SK-N-SH treated with all-trans-retinoic acid at 6 μM for 48 hours (cell line): ENCODE data around the gene TTC7B.

Experiments
- ARNTL ChIP-seq: fragments of 450-650 bp; formaldehyde crosslinking; IDR thresholded peaks from 2 replicates; pipeline ENCODE4 v1.5.0; 2020; ENCODE audit warnings: low read depth, mild to moderate bottlenecking, moderate library complexity, borderline replicate concordance
- BACH2 ChIP-seq: fragments of 250-450 bp; sonication (Bioruptor Pico); IDR thresholded peaks from 2 replicates; pipeline ENCODE4 v1.9.0; 2021; ENCODE audit warnings: mild to moderate bottlenecking, borderline replicate concordance
- CREB5 ChIP-seq: fragments of 250-450 bp; sonication (Bioruptor Pico); IDR thresholded peaks from 2 replicates; pipeline ENCODE4 v1.5.1; 2020; ENCODE audit warnings: low read depth, mild to moderate bottlenecking, moderate library complexity
- ESRRG ChIP-seq: fragments of 250-450 bp; sonication (Bioruptor Pico); IDR thresholded peaks from 2 replicates; pipeline ENCODE4 v1.6.1; 2021; ENCODE audit warnings: mild to moderate bottlenecking
- GLIS3 ChIP-seq: fragments of 250-450 bp; sonication (Bioruptor Pico); IDR thresholded peaks from 2 replicates; pipeline ENCODE4 v1.5.0; 2020; ENCODE audit warnings: mild to moderate bottlenecking, moderate library complexity
- TOX ChIP-seq: fragments of 250-450 bp; sonication (Bioruptor Pico); IDR thresholded peaks from 2 replicates; pipeline ENCODE4 v1.8.0; 2021; ENCODE audit warnings: mild to moderate bottlenecking, moderate library complexity, borderline replicate concordance
- TSHZ2 ChIP-seq: fragments of 250-450 bp; sonication (Bioruptor Pico); IDR thresholded peaks from 2 replicates; pipeline ENCODE4 v1.5.0; 2020; ENCODE audit warnings: mild to moderate bottlenecking, moderate library complexity
- ZFP3 ChIP-seq: fragments of 250-450 bp; sonication (Bioruptor Pico); IDR thresholded peaks from 2 replicates; pipeline ENCODE4 v1.5.0; 2020; ENCODE audit warnings: mild to moderate bottlenecking, moderate library complexity
- ZFP30 ChIP-seq: fragments of 450-650 bp; formaldehyde crosslinking; IDR thresholded peaks from 2 replicates; pipeline ENCODE4 v1.5.0; 2022; ENCODE audit warnings: mild to moderate bottlenecking, moderate library complexity
- ZNF70 ChIP-seq: fragments of 450-650 bp; formaldehyde crosslinking; IDR thresholded peaks from 2 replicates; pipeline ENCODE4 v1.5.0; 2020; ENCODE audit warnings: mild to moderate bottlenecking, moderate library complexity
- TF ChIP-seq, protein P1 (sequence below): fragments of 250-450 bp; sonication (Bioruptor Pico); IDR thresholded peaks from 2 replicates; pipeline ENCODE4 v1.8.0; 2020; ENCODE audit warnings: mild to moderate bottlenecking, moderate library complexity, borderline replicate concordance
- TF ChIP-seq, protein P2 (sequence below): fragments of 250-450 bp; sonication (Bioruptor Pico); IDR thresholded peaks from 2 replicates; pipeline ENCODE4 v1.8.0; 2021; ENCODE audit warnings: low read depth, mild to moderate bottlenecking, moderate library complexity, borderline replicate concordance
- TF ChIP-seq, protein P3 (sequence below): fragments of 250-450 bp; sonication (Bioruptor Pico); IDR thresholded peaks from 2 replicates; pipeline ENCODE4 v1.5.1; 2021; ENCODE audit warnings: mild to moderate bottlenecking, moderate library complexity

DNA sequence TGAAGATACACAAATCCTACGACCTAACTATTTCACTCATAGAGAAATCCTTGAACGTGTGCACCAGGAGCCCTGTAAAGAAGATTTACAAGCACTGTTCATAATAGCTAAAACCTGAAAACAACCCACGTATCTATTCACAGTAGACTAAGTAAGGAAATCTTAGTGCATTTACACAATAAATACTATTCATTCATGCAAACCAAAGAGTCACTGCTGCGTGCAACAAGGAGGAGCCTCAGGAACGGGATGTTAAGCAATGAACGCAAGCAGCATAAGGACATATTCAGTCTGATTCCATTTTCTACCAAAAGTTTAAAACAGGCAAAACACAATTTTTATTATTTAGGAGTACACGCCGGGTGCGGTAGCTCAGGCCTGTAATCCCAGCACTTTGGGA is 176.6 kb downstream of the TTC7B start:
- TF ChIP-seq, protein P1, sequence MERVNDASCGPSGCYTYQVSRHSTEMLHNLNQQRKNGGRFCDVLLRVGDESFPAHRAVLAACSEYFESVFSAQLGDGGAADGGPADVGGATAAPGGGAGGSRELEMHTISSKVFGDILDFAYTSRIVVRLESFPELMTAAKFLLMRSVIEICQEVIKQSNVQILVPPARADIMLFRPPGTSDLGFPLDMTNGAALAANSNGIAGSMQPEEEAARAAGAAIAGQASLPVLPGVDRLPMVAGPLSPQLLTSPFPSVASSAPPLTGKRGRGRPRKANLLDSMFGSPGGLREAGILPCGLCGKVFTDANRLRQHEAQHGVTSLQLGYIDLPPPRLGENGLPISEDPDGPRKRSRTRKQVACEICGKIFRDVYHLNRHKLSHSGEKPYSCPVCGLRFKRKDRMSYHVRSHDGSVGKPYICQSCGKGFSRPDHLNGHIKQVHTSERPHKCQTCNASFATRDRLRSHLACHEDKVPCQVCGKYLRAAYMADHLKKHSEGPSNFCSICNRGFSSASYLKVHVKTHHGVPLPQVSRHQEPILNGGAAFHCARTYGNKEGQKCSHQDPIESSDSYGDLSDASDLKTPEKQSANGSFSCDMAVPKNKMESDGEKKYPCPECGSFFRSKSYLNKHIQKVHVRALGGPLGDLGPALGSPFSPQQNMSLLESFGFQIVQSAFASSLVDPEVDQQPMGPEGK (CRISPR knock-in tag): no peak
- TF ChIP-seq ZFP30 (no peak), CREB5 (CRISPR knock-in tag) (no peak), TSHZ2 (CRISPR knock-in tag) (no peak), ZNF70 (no peak), GLIS3 (no peak), ARNTL (no peak), ZFP3 (CRISPR knock-in tag) (no peak), BACH2 (CRISPR knock-in tag) (no peak), ESRRG (no peak), TOX (CRISPR knock-in tag) (no peak)
- TF ChIP-seq, protein P2, sequence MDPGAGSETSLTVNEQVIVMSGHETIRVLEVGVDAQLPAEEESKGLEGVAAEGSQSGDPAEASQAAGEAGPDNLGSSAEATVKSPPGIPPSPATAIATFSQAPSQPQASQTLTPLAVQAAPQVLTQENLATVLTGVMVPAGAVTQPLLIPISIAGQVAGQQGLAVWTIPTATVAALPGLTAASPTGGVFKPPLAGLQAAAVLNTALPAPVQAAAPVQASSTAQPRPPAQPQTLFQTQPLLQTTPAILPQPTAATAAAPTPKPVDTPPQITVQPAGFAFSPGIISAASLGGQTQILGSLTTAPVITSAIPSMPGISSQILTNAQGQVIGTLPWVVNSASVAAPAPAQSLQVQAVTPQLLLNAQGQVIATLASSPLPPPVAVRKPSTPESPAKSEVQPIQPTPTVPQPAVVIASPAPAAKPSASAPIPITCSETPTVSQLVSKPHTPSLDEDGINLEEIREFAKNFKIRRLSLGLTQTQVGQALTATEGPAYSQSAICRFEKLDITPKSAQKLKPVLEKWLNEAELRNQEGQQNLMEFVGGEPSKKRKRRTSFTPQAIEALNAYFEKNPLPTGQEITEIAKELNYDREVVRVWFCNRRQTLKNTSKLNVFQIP (CRISPR knock-in tag): no peak
- TF ChIP-seq, protein P3, sequence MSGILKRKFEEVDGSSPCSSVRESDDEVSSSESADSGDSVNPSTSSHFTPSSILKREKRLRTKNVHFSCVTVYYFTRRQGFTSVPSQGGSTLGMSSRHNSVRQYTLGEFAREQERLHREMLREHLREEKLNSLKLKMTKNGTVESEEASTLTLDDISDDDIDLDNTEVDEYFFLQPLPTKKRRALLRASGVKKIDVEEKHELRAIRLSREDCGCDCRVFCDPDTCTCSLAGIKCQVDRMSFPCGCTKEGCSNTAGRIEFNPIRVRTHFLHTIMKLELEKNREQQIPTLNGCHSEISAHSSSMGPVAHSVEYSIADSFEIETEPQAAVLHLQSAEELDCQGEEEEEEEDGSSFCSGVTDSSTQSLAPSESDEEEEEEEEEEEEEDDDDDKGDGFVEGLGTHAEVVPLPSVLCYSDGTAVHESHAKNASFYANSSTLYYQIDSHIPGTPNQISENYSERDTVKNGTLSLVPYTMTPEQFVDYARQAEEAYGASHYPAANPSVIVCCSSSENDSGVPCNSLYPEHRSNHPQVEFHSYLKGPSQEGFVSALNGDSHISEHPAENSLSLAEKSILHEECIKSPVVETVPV (CRISPR knock-in tag): no peak
